ENCODE results near the gene DLGAP1. TPM values are rescaled to one million over a fixed set of nuclear protein-coding genes. Genes with fewer than 3 reads are reported as not detected.

Gene DLGAP1
- total and polyA plus RNA-seq, 10 of the 15 experiments (the other 5 are each of a cell fraction or from before 2014, with no cell fraction given) = 0.23 to 27.6 (median 1.9) TPM

DNA sequence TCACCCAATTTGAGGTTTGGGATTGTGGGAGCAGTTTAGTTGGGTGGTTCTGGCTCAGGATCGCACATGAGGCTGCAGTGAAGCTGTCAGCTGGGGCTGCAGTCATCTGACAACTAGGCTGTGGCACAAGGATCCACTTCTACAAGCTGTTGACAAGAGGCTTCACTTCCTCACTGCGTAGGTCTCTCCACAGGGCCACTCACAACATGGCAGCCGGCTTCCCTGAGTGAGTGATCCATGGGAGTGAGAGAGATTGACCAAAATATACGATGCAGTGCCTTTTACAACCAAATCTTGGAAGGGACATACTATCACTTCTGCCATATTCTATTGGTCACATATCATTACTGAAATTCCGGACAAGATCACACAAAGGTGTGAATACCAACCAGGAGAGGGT lies 187.5 kb downstream of the DLGAP1 start (continued):
- no peak for TF ChIP-seq PAX8 (IDR thresholded peaks at IDR 0.05)
- no peak for TF ChIP-seq ETV6 (conservative IDR thresholded peaks at IDR 0.05 in 1 of 2, IDR thresholded peaks at IDR 0.05 in 1 of 2; ENCODE audit: borderline replicate concordance in 1 of 2, low read depth in 1 of 2)
- no peak for TF ChIP-seq SUPT20H (IDR thresholded peaks at IDR 0.05; ENCODE audit: borderline replicate concordance, control insufficient read depth, low read depth, low read length)
- TF ChIP-seq POLR2AphosphoS5 (IDR thresholded peaks at IDR 0.05; ENCODE audit: low read length) = no peak
- TF ChIP-seq, protein P1, sequence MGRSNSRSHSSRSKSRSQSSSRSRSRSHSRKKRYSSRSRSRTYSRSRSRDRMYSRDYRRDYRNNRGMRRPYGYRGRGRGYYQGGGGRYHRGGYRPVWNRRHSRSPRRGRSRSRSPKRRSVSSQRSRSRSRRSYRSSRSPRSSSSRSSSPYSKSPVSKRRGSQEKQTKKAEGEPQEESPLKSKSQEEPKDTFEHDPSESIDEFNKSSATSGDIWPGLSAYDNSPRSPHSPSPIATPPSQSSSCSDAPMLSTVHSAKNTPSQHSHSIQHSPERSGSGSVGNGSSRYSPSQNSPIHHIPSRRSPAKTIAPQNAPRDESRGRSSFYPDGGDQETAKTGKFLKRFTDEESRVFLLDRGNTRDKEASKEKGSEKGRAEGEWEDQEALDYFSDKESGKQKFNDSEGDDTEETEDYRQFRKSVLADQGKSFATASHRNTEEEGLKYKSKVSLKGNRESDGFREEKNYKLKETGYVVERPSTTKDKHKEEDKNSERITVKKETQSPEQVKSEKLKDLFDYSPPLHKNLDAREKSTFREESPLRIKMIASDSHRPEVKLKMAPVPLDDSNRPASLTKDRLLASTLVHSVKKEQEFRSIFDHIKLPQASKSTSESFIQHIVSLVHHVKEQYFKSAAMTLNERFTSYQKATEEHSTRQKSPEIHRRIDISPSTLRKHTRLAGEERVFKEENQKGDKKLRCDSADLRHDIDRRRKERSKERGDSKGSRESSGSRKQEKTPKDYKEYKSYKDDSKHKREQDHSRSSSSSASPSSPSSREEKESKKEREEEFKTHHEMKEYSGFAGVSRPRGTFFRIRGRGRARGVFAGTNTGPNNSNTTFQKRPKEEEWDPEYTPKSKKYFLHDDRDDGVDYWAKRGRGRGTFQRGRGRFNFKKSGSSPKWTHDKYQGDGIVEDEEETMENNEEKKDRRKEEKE (IDR thresholded peaks at IDR 0.05) = no peak
- TF ChIP-seq CBX3 (IDR thresholded peaks at IDR 0.05; ENCODE audit: borderline replicate concordance, low read depth) = no peak
- no peak for TF ChIP-seq BRCA1 (IDR thresholded peaks at IDR 0.05; ENCODE audit: low read depth, low read length)
- TF ChIP-seq EGR1 (IDR thresholded peaks at IDR 0.05; ENCODE audit: borderline replicate concordance in 1 of 2, low read depth in 2 of 2, low read length in 2 of 2) = no peak
- TF ChIP-seq SMAD5 (IDR thresholded peaks at IDR 0.05; ENCODE audit: low read depth) = no peak
- TF ChIP-seq HDAC6 (IDR thresholded peaks at IDR 0.05; ENCODE audit: unreplicated experiment) = no peak
- TF ChIP-seq, protein P2, sequence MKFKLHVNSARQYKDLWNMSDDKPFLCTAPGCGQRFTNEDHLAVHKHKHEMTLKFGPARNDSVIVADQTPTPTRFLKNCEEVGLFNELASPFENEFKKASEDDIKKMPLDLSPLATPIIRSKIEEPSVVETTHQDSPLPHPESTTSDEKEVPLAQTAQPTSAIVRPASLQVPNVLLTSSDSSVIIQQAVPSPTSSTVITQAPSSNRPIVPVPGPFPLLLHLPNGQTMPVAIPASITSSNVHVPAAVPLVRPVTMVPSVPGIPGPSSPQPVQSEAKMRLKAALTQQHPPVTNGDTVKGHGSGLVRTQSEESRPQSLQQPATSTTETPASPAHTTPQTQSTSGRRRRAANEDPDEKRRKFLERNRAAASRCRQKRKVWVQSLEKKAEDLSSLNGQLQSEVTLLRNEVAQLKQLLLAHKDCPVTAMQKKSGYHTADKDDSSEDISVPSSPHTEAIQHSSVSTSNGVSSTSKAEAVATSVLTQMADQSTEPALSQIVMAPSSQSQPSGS (IDR thresholded peaks at IDR 0.05; ENCODE audit: low read length) = no peak
- TF ChIP-seq, protein P3, sequence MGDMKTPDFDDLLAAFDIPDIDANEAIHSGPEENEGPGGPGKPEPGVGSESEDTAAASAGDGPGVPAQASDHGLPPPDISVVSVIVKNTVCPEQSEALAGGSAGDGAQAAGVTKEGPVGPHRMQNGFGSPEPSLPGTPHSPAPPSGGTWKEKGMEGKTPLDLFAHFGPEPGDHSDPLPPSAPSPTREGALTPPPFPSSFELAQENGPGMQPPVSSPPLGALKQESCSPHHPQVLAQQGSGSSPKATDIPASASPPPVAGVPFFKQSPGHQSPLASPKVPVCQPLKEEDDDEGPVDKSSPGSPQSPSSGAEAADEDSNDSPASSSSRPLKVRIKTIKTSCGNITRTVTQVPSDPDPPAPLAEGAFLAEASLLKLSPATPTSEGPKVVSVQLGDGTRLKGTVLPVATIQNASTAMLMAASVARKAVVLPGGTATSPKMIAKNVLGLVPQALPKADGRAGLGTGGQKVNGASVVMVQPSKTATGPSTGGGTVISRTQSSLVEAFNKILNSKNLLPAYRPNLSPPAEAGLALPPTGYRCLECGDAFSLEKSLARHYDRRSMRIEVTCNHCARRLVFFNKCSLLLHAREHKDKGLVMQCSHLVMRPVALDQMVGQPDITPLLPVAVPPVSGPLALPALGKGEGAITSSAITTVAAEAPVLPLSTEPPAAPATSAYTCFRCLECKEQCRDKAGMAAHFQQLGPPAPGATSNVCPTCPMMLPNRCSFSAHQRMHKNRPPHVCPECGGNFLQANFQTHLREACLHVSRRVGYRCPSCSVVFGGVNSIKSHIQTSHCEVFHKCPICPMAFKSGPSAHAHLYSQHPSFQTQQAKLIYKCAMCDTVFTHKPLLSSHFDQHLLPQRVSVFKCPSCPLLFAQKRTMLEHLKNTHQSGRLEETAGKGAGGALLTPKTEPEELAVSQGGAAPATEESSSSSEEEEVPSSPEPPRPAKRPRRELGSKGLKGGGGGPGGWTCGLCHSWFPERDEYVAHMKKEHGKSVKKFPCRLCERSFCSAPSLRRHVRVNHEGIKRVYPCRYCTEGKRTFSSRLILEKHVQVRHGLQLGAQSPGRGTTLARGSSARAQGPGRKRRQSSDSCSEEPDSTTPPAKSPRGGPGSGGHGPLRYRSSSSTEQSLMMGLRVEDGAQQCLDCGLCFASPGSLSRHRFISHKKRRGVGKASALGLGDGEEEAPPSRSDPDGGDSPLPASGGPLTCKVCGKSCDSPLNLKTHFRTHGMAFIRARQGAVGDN (IDR thresholded peaks at IDR 0.05) = 0 out of 2 replicates have a peak, but pooled peaks have one; percentile 53
- TF ChIP-seq, protein P4, sequence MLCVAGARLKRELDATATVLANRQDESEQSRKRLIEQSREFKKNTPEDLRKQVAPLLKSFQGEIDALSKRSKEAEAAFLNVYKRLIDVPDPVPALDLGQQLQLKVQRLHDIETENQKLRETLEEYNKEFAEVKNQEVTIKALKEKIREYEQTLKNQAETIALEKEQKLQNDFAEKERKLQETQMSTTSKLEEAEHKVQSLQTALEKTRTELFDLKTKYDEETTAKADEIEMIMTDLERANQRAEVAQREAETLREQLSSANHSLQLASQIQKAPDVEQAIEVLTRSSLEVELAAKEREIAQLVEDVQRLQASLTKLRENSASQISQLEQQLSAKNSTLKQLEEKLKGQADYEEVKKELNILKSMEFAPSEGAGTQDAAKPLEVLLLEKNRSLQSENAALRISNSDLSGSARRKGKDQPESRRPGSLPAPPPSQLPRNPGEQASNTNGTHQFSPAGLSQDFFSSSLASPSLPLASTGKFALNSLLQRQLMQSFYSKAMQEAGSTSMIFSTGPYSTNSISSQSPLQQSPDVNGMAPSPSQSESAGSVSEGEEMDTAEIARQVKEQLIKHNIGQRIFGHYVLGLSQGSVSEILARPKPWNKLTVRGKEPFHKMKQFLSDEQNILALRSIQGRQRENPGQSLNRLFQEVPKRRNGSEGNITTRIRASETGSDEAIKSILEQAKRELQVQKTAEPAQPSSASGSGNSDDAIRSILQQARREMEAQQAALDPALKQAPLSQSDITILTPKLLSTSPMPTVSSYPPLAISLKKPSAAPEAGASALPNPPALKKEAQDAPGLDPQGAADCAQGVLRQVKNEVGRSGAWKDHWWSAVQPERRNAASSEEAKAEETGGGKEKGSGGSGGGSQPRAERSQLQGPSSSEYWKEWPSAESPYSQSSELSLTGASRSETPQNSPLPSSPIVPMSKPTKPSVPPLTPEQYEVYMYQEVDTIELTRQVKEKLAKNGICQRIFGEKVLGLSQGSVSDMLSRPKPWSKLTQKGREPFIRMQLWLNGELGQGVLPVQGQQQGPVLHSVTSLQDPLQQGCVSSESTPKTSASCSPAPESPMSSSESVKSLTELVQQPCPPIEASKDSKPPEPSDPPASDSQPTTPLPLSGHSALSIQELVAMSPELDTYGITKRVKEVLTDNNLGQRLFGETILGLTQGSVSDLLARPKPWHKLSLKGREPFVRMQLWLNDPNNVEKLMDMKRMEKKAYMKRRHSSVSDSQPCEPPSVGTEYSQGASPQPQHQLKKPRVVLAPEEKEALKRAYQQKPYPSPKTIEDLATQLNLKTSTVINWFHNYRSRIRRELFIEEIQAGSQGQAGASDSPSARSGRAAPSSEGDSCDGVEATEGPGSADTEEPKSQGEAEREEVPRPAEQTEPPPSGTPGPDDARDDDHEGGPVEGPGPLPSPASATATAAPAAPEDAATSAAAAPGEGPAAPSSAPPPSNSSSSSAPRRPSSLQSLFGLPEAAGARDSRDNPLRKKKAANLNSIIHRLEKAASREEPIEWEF (IDR thresholded peaks at IDR 0.05; ENCODE audit: insufficient replicate concordance, low read depth, low read length) = no peak
- peak; percentile 26 to 38; a peak in 2 of 4 replicates for TF ChIP-seq IKZF2 (IDR thresholded peaks at IDR 0.05)
- TF ChIP-seq GATAD2B (conservative IDR thresholded peaks at IDR 0.05; ENCODE audit: low read depth) = 0 out of 2 replicates have a peak, but pooled peaks have one; percentile 41
- TF ChIP-seq SMAD1 (IDR thresholded peaks at IDR 0.05; ENCODE audit: low read depth, partially characterized antibody) = no peak
